ELF-1 (cell line): ENCODE results near the gene CCDC192.

ENCODE experiments used
- DNase-seq: peaks from one replicate; pipeline ENCODE4 v3.0.0-alpha.2; 2016; ENCODE audit warnings: low read depth, low spot score

The CCDC192 gene

GRCh38 chr5:127951791-127952190 lies 248.6 kb downstream of the CCDC192 start:
- DNase-seq = no peak

- DNase-seq = no peak
Measured at GRCh38 chr5:127957183-127957582, 254.0 kb downstream of the CCDC192 start.

GRCh38 chr5:127957701-127958239 lies 254.6 kb downstream of the CCDC192 start:
- DNase-seq = no peak

GRCh38 chr5:127958421-127959011 lies 255.3 kb downstream of the CCDC192 start:
- no peak for DNase-seq

GRCh38 chr5:127959152-127959764 lies 256.1 kb downstream of the CCDC192 start:
- DNase-seq = no peak

- DNase-seq = no peak
Measured at GRCh38 chr5:127960270-127960691, 257.1 kb downstream of the CCDC192 start.

- no peak for DNase-seq
Measured at GRCh38 chr5:127961006-127961762, 258.0 kb downstream of the CCDC192 start.

- DNase-seq = no peak
Measured at GRCh38 chr5:127961763-127962145, 258.6 kb downstream of the CCDC192 start.

- no peak for DNase-seq
Measured at GRCh38 chr5:127962491-127962890, 259.3 kb downstream of the CCDC192 start.

- no peak for DNase-seq
Measured at GRCh38 chr5:127963233-127963632, 260.0 kb downstream of the CCDC192 start.

- DNase-seq = no peak
Measured at GRCh38 chr5:127963931-127964330, 260.7 kb downstream of the CCDC192 start.

GRCh38 chr5:127967323-127967982 lies 264.3 kb downstream of the CCDC192 start:
- no peak for DNase-seq

GRCh38 chr5:127967983-127968592 lies 264.9 kb downstream of the CCDC192 start:
- no peak for DNase-seq

- DNase-seq = no peak
Measured at GRCh38 chr5:127969002-127969401, 265.8 kb downstream of the CCDC192 start.

- no peak for DNase-seq
Measured at GRCh38 chr5:127969651-127970050, 266.5 kb downstream of the CCDC192 start.

- no peak for DNase-seq
Measured at GRCh38 chr5:127970081-127970480, 266.9 kb downstream of the CCDC192 start.

- no peak for DNase-seq
Measured at GRCh38 chr5:127970854-127971425, 267.7 kb downstream of the CCDC192 start.

- DNase-seq = no peak
Measured at GRCh38 chr5:127975961-127976360, 272.8 kb downstream of the CCDC192 start.

- DNase-seq = no peak
Measured at GRCh38 chr5:127976525-127976924, 273.3 kb downstream of the CCDC192 start.

- no peak for DNase-seq
Measured at GRCh38 chr5:127976991-127977717, 274.0 kb downstream of the CCDC192 start.
